Epidermal melanocyte (primary cell): ENCODE results near the gene PXDC1.
A peak's percentile ranks its signal among the peaks of the same experiment; 100 is the strongest.

Experiments used
- DNase-seq: peaks from one replicate; pipeline ENCODE4 v3.0.0; 2011; ENCODE audit warnings: low spot score; ENCODE audit not compliant: insufficient read length

Gene PXDC1

DNA sequence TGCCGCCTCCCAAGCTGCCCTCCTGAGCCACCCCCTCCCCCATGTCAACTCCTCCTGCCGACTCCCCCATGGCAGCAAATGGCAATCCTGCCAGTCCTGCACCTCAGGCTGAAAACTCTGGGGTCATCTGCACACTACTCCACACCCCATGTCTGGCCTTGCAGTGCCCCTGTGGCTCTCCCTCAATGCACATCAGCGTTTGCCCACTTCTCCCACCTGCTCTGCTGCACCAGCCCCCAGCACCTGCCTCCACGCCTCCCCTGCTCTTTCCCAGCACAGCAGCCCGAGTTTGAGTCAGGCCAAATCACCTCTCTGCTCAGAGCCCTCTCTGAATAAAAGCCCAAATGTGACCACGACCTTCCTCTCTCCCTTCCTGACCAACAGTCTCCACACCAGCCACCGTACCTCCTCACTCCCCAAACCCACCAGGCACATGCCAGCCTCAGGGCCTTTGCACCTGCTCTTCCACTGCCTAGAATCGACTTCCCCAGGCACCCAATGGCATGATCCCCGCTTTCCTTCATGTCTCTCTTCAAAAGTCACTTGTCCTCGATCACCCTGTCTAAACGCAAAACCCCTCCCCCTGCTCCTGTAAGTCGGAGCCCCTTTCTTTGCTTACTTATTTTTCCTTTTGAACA lies 4.3 kb downstream of the PXDC1 start:
- no peak for DNase-seq

DNA sequence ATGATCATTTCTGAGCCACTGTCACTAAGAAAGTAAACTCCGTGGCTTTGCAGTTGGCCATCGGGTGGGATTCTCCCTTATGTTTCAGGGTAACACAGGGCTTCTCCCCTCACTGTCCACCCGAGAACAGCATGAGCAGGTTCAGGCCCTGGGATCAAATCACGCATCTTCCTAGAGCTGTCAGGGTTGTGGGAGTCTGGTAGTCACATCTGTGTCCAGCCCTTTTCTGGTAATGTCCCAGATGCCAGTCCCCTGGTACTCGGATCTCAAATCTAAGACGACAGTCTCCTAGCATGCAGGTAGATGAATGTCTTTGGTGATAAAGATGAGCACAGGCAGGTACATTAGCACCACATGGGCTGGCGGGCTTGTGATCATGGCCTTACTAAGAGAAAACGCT lies 4.8 kb downstream of the PXDC1 start:
- DNase-seq, result no peak

DNA sequence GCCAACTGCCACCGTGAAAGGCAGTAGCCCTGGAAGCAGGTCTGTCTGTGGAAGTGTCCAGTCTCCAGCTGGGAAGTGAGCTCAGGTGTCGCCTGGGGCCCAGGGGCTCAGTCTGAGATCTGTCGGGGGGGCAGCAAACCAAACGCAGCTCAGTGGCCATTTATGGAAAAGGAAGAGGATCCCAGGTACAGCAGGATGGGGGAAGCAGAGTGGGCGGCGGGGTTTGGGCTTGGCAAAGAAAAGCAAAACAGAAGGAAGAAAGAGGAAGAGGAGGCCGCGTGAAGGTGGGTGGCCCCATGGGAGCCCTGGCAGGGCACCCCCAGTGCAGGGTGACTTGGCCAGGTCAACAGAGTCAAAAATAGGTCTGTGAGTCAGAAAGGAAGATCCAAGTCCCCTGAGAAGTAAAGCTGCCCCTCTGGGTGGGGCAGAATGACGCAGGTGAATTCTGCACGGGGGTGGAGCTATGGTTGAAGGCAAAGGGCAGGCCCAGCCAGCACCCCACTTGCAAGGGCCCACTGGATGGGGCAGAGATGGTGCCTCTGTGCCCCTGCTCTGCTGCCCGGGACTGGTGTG lies 5.3 kb downstream of the PXDC1 start:
- no peak for DNase-seq

DNA sequence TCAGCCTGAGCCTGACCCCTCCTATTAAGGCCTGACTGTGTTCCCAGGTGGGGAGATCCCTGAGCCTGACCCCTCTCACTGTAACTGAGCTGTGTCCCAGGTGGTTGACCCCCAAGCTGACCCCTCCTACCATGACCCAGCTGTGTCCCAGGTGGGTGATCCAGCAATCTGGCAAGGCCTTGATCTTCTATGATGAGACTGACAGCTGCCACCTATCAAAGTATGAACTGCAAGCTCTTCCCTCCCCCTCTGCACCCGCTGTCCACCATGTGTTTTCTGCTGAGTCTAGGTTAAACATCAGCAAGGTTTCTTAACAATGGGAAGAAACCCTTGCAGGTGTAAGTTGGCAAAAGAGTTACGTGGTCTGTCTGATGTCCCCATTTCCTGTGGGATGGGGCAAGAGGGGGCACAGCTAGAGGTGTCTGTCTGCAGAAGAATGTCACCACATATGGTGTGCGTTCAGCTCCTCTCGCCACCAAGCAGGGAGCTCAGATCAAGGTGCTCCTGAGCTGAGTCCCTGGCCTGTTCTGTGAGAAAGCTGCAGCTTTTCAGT lies 5.9 kb downstream of the PXDC1 start:
- no peak for DNase-seq

DNA sequence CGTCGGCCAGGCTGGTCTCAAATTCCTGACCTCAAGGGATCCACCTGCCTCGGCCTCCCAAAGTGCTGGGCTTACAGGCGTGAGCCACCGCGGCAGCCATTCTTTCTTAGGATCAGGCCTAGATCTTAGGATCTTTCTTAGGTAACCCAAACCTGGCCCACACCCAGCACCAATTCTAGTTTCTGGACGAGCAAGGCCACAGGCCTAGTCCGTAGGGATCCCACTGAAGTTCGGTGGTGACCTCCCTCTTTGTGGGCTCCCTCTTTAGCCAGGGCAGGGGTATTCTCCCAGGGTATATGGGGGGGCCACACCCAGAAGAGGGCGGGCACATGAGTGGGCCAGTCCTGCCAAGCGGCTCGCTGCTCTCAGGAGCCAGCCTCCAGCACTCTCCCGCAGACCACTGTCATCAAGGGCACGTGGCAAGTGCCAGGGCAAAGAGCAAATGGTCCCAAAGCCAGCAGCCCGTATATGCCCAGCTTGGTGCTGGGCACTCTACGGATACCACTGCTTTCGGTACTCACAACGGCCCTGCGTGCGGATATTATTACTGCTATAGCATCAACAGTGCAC lies 6.5 kb downstream of the PXDC1 start:
- no peak for DNase-seq

DNA sequence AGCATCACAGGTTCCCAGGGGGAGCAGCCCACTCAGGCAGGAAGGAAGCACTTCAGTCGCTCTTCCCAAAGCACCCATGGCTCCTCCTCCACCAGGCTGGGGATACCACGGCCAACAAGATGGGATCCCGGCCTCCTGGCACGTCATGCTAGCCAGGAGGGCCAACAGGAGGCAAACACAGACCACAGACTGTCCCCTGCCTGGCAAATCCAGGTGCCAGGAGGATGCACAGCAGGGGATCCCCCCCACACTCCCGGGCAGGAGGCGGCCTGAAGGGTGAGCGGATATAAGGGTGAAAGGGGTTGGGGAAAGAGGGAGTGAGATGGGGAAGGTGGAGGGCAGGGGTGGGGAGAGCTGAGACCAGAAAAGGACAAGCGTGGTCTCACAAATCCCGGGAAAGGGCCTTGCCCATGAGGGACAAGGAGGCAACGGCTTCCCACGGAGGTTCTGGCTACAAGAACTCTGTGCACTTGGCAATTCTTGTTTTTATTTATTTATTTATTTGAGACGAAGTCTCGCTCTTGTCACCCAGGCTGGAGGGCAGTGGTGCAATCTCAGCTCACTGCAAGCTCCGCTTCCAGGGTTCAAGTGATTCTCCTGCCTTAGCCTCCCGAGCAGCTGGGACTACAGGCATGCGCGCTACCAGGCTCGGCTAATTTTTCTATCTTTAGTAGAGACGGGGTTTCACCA lies 7.2 kb downstream of the PXDC1 start:
- no peak for DNase-seq

DNA sequence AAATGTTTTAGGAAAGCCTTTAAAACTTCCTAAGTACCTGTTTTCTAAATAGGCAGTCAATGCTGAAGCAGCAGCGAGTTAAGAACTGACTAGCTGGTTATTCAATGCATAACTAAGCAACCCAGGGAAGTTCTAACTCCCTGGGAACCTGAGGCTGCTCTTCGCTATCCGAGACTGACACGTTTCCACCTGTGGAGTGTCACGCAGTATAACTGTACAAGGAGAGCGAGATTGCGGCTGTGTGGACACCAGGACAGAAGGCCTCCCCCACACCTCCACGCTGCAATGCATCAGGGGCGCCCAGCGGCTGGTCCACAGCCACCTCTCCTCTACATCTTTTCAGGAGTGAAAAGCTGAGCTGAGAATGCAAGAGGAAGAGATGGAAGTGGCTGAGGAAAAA lies 8.0 kb downstream of the PXDC1 start:
- DNase-seq, result no peak

DNA sequence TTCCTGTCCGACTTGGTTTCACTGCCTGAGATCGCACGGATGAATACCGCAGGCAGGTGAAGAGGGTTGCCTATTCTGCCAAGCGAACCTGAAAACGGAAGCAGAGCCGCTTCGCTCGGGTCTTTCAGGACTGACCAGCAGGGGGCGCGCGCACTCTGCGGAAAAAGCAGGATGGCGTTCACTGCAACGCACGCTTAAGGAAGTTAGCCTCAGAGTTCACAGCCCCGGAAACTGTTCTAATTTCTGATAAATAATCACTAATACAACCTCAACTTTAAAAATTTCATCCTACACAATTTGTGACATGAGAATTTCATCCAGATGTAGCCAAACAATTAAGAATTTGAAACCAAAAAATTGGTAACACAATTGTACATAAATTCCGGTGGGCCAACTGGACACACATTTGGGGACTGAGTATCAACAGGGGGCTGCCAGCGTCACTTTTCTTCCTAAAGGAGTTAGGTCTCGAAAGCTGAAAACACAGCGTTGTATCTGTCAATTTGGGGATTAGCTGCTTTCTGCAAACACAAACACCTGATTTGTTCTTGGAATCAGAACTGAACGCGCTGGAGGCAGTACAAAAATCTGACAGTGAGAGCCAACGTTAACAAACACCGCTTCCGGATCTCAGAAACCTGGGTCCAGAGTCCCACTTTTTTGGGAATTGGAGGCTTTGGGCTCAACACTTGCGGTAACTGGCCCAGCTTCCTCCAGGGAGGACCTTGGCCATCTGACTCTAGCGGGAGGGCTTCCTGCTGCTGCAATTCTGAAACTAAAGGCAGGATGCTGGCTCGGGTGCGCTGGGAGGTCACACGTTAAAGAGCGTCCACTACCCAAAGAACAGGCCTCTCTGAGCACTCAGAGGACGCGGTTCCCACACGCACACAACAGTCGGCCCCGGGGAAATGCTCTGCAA lies 8.8 kb downstream of the PXDC1 start:
- DNase-seq, result peak; percentile 63

DNA sequence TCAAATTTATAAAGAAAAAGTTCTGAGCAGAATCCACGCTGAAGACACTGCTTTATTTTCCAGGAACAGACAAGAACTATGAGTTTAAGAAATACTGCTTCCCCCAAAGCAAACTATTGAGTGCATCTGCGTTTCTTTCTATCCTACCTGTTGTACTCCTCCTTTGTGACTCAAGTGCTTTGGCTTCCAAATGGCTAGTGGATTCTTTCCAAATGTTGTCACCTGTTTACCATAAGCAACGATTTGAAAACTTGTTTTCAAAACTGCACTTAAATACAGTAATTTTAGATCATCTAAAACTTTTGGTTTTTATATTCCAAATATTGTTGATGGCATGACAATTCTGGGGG lies 9.5 kb downstream of the PXDC1 start:
- DNase-seq, result no peak

DNA sequence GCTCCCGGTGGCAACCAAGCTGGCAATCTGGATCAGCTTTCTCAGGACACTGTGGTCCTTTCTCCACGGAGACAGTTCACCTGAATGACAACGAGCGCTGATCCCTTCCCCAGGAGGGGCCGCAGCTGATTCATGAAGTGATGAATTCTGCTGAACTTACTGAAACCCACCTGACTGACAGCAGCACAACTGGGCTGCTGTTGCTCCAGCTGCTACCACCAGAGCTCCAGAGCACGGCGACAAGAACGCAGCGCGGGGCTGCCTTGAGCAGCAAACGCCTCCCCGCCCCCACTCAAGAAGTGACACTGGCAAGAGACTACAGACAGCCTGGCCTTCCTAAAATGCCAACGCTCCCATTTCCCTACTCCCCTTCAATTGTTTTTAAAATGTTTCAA lies 10.0 kb downstream of the PXDC1 start:
- DNase-seq, result no peak

DNA sequence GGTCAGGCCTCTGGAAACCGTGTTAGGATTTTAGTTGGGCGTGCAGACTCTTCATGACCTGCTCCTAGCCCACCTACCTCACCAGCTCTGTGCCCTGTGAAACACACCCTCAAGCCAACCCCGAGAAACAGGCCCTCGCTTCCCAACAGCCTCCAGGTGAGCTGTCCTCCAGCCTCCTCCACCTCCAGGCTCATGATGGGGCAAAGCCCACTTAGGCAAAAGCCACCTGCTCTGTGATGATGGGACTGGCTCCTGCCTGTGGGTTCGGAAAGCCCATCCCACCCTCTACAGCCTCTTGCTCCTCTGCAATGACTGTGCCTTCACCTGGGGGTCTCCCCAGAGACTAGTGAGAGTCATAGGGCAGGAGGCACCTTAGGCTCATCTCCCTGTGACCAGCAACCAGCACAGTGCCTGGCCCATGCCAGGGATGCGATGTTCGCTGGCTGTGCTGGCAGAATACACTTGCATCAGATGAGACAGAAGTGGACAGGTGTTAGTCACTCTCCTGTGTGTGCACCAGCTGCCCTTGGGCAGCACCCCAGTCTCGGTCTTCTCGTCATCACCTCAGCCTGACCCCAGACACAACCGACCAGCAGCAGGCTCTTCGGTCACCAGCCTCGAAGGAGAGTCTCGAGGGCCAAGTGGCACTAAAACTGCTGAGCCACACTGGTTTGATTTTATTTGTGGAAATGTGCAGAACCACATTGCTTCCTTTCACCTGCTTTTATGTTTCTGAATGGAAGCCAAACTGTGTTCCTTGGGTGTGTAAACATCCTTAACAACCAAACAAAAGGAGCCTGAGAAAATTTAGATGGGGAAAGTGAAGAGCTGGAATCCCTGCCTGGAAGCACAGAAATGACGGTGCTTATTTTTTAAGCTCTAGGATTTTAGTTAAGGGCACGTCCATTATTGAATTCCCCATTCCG lies 10.7 kb downstream of the PXDC1 start:
- no peak for DNase-seq

DNA sequence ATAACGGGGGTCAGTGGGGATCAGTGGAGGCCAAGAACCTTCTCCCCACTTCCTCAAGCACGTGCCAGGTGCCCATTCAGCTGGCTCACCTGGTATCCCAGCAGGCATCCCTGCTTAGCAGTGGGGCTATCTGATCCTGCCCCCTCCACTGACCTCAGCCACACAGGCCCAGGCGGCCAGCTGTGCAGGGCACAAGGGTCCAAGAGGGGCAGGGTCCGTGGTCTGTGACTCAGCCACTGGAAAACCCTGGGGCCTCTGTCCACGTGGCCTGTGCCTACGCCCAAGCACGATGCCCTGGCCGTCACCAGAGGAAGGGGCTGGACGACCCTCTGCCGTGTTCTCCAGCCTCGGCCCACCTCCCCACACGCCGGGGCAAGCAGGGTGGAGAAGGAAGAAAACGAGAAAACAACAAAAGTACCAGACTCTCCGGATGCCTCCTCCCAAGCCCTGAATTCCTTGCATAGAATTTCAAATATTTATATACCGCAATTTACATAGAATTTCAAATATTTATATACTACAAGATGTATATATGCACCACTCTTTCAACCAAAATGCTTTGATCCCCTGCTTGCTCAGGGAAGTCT lies 12.1 kb downstream of the PXDC1 start:
- no peak for DNase-seq

DNA sequence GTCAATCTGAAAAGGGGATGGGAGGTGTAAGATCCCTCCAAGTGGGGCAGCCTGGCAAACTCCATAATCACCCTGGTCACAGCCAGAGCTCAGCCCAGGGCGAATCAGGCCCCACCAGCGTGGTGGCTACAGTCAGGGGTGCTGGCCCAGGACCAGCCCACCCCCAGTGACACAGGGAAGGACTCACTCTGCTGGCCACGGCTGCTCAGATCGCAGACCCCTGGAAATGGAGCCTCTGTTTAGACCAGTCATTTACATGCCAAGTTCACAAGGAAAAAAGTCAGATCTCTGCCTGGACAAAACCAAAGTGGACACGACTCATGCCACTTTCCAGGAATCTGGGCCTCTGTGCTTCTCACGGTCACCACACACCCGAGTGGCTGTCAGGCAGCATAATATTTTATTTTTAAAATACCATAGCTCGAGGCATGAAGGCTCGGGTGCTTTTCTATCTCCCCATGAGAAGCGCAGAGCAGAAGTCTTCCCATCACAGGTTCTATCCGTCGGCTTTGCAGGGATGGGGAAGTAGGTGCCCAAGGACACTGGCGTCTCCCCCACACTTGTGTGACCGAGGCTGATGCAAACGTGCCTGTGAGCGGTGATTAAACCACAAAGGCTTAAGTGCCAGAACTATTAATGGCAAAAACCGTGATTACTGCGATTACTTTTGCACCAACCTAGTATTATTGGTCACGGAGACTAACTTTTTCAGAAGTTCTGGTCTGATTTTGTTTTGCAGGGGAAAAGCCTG lies 13.0 kb downstream of the PXDC1 start:
- no peak for DNase-seq

DNA sequence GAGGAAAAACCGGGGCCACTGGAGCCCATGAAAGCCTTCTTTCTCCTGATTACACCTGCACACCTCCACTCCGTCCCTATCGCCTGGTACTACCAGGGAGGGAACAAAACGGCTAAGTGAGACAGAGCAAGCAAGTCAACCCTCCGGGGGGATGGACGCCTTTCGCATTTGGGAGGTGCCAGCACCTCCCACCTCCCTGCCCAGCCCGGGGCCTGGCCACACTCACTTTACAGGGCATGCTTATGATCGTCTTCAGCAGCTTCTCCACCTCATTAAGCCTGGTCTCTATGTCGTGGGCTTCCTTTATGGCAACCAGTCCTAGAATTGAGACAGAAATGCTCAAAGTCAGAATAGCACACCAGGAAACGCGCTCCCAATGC lies 13.7 kb downstream of the PXDC1 start:
- no peak for DNase-seq

DNA sequence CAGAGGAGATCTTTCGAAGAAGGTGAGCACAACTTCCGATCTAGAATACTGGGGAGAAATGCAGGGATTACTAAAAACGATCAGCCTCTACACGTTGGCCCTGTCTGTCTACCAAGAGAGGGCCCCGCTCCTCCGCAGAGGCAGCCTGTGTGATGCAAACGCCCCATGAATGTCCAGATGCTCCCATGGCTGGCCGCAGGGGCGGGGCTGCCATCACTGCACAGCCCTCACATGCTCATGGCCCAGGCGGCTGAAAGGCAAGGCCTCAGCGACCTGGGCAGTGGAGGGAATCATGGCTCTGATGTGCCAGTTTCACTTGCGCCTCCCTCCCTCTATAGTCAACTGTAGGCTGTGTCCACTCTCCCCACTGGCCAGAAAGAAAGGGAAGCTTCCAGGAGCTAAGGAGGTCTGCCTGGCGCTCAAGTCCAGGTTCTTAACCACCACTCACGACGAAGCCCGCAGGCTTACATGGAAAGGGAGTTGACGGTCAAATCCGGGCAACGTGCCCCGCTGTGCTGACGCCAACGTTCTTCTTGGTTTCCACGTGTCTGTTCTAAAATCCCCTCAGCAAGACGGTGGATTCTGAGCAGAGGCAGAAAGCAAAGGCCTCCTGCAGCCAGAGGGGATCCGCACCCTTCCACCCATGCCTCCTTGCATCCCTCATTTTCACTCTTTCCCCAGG lies 14.2 kb downstream of the PXDC1 start:
- DNase-seq, result no peak

DNA sequence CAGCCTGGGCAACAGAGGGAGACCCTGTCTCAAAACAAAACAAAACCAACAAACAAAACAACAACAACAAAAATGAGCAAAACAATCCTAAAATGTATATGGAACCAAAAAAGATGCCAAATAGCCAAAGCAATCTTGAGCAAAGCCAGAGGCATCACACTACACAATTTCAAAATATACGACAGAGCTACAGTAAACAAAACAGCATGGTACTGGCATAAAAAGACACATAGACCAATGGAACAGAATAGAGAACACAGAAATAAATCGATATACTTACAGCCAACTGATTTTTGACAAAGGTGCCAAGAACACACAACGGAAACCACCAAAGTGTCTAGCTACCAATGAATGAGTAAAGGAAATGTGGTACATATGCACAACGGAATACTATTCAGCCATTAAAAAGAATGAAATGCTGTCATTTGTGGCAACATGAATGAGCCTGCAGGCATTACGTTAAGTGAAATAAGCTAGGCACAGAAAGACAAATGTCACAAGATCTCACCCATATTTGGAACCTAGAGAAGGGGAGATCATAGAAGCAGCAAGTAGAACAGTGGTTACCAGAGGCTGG lies 16.4 kb downstream of the PXDC1 start:
- DNase-seq, result no peak

DNA sequence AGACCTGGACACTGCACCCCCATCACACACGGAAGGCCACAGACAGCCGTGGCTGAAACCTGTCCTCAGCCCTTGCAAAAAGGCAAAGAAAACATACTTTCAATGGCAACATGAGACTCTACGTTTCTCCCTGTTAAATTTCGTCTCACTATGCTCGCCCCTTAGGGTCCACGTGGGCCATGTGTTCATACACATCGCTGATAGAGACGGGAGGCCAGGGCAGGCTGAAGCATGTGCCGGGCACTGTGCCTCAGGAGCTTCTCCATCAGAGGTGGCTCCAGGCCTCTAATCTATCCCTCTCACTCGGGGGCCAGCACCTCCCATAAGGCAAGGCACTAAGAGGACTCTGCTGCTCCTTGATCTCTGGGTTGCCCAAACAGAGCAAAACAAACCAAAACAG lies 17.5 kb downstream of the PXDC1 start:
- no peak for DNase-seq

DNA sequence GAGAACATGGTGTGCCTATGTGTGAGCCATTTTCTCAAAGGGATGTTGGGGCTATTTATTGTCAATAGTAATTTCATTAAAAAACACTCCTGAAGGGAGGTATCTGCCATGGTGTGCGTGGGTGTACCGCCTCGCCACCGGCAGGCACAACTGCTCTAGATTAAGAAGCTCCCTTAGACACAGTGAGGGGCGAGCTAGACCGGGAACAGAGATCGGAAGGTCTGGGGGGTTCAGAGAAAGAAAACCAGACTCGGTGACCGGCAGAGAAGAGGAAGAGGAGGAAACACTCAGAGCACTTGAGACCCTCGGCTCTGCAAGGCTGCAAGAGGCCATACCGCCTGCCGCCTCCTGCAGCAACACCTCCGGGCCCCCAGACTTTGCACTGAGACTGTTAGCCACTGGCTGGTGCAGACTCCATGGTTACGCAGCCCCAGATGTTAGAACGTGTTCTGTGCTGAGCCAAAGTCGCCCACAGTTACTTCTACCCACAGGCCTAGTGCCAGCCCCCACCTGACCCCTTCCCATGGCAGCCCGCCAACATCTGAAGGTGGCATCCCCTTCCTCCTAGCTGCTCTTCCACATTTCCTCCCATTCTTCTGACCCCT lies 18.1 kb downstream of the PXDC1 start:
- no peak for DNase-seq
